ENCODE measurements around the gene RNF7.
"Not testable (repeated sequence)": the region's sequence is repeated elsewhere in the genome, so short reads cannot be mapped to it uniquely, and the experiment has no call there.

The RNF7 gene

GRCh38 chr3:141762552-141762951, 24.5 kb downstream of the RNF7 start:
- H3K9me3 Mint-ChIP-seq; H3K36me3 Mint-ChIP-seq; DNase-seq (ENCODE audit: low spot score in 2 of 2); H3K4me1 Mint-ChIP-seq; H3K4me3 Mint-ChIP-seq; H3K27ac Mint-ChIP-seq; ATAC-seq: not testable (repeated sequence)

- ATAC-seq (no peak), DNase-seq (ENCODE audit: low spot score in 2 of 2) (no peak)
- Mint-ChIP-seq H3K9me3 (no peaks in the 10 kb centered on the region), H3K36me3 (no peaks in the 10 kb centered on the region), H3K4me1 (peaks cover 6% of the 10 kb centered on the region), H3K4me3 (no peak within 1 kb of the TSS), H3K27ac (no peak within 1 kb of the TSS)
Measured at GRCh38 chr3:141763088-141763750, 25.1 kb downstream of the RNF7 start, which contains the start of gene GRK7. GRK7 (plus strand) TSS chr3:141763408; CDS start chr3:141778285, 14,877 bp downstream.

- Mint-ChIP-seq H3K9me3 (no peaks in the 10 kb centered on the region), H3K4me1 (peaks cover 6% of the 10 kb centered on the region), H3K27ac (no peak overlapping the region), H3K4me3 (no peak overlapping the region), H3K36me3 (no peaks in the 10 kb centered on the region)
- ATAC-seq, result no peak
- DNase-seq (ENCODE audit: low spot score in 2 of 2), result no peak
Measured at GRCh38 chr3:141764045-141764444, 25.9 kb downstream of the RNF7 start.

GRCh38 chr3:141764465-141764864, 26.4 kb downstream of the RNF7 start:
- Mint-ChIP-seq H3K27ac (no peak overlapping the region), H3K36me3 (no peaks in the 10 kb centered on the region), H3K4me3 (no peak overlapping the region), H3K9me3 (no peaks in the 10 kb centered on the region), H3K4me1 (peaks cover 6% of the 10 kb centered on the region)
- DNase-seq (ENCODE audit: low spot score in 2 of 2) (no peak), ATAC-seq (no peak)

GRCh38 chr3:141764986-141765385, 26.9 kb downstream of the RNF7 start:
- Mint-ChIP-seq H3K27ac (no peak overlapping the region), H3K4me1 (peaks cover 6% of the 10 kb centered on the region), H3K4me3 (no peak overlapping the region), H3K9me3 (no peaks in the 10 kb centered on the region), H3K36me3 (no peaks in the 10 kb centered on the region)
- ATAC-seq, result no peak
- DNase-seq (ENCODE audit: low spot score in 2 of 2), result no peak

GRCh38 chr3:141767066-141767465, 29.0 kb downstream of the RNF7 start:
- peak; percentile 56 for ATAC-seq
- Mint-ChIP-seq H3K4me1 (peaks cover 6% of the 10 kb centered on the region), H3K36me3 (no peaks in the 10 kb centered on the region), H3K27ac (no peak overlapping the region), H3K4me3 (no peak overlapping the region), H3K9me3 (no peaks in the 10 kb centered on the region)
- no peak for DNase-seq (ENCODE audit: low spot score in 2 of 2)

GRCh38 chr3:141769221-141769894, 31.3 kb downstream of the RNF7 start:
- ATAC-seq, result no peak
- Mint-ChIP-seq H3K9me3 (no peaks in the 10 kb centered on the region), H3K4me3 (no peak overlapping the region), H3K36me3 (no peaks in the 10 kb centered on the region), H3K27ac (no peak overlapping the region), H3K4me1 (peaks cover 6% of the 10 kb centered on the region)
- DNase-seq (ENCODE audit: low spot score in 2 of 2), result no peak

GRCh38 chr3:141773676-141774075, 35.6 kb downstream of the RNF7 start:
- Mint-ChIP-seq H3K36me3 (no peaks in the 10 kb centered on the region), H3K4me3 (no peak overlapping the region), H3K4me1 (no peaks in the 10 kb centered on the region), H3K9me3 (no peaks in the 10 kb centered on the region), H3K27ac (no peak overlapping the region)
- no peak for DNase-seq (ENCODE audit: low spot score in 2 of 2)
- no peak for ATAC-seq

- Mint-ChIP-seq H3K36me3 (no peaks in the 10 kb centered on the region), H3K4me3 (no peak overlapping the region), H3K27ac (no peak overlapping the region), H3K4me1 (no peaks in the 10 kb centered on the region), H3K9me3 (no peaks in the 10 kb centered on the region)
- ATAC-seq, result no peak
- no peak for DNase-seq (ENCODE audit: low spot score in 2 of 2)
Measured at GRCh38 chr3:141776376-141776775, 38.3 kb downstream of the RNF7 start.

GRCh38 chr3:141776885-141777284, 38.8 kb downstream of the RNF7 start:
- no peak for ATAC-seq
- H3K27ac Mint-ChIP-seq, result no peak overlapping the region
- no peak for DNase-seq (ENCODE audit: low spot score in 2 of 2)
- no peak overlapping the region for H3K4me3 Mint-ChIP-seq
- no peaks in the 10 kb centered on the region for H3K9me3 Mint-ChIP-seq
- no peaks in the 10 kb centered on the region for H3K4me1 Mint-ChIP-seq
- H3K36me3 Mint-ChIP-seq, result no peaks in the 10 kb centered on the region

- H3K27ac Mint-ChIP-seq, result no peak overlapping the region
- no peaks in the 10 kb centered on the region for H3K36me3 Mint-ChIP-seq
- no peak overlapping the region for H3K4me3 Mint-ChIP-seq
- H3K9me3 Mint-ChIP-seq, result no peaks in the 10 kb centered on the region
- ATAC-seq (no peak), DNase-seq (ENCODE audit: low spot score in 2 of 2) (no peak)
- H3K4me1 Mint-ChIP-seq, result no peaks in the 10 kb centered on the region
Measured at GRCh38 chr3:141777957-141778813, 40.1 kb downstream of the RNF7 start.

- Mint-ChIP-seq H3K9me3 (no peaks in the 10 kb centered on the region), H3K4me3 (no peak overlapping the region), H3K27ac (no peak overlapping the region), H3K4me1 (no peaks in the 10 kb centered on the region), H3K36me3 (no peaks in the 10 kb centered on the region)
- ATAC-seq (no peak), DNase-seq (ENCODE audit: low spot score in 2 of 2) (no peak)
Measured at GRCh38 chr3:141779667-141780066, 41.6 kb downstream of the RNF7 start.

- DNase-seq (ENCODE audit: low spot score in 2 of 2) (no peak), ATAC-seq (no peak)
- Mint-ChIP-seq H3K4me3 (no peak overlapping the region), H3K27ac (no peak overlapping the region), H3K36me3 (no peaks in the 10 kb centered on the region), H3K9me3 (no peaks in the 10 kb centered on the region), H3K4me1 (no peaks in the 10 kb centered on the region)
Measured at GRCh38 chr3:141782386-141782932, 44.4 kb downstream of the RNF7 start.

- Mint-ChIP-seq H3K36me3 (no peaks in the 10 kb centered on the region), H3K27ac (no peak overlapping the region), H3K4me3 (no peak overlapping the region), H3K9me3 (no peaks in the 10 kb centered on the region), H3K4me1 (no peaks in the 10 kb centered on the region)
- ATAC-seq (no peak), DNase-seq (ENCODE audit: low spot score in 2 of 2) (no peak)
Measured at GRCh38 chr3:141783632-141784031, 45.5 kb downstream of the RNF7 start.

GRCh38 chr3:141784096-141784495, 46.0 kb downstream of the RNF7 start:
- no peak for DNase-seq (ENCODE audit: low spot score in 2 of 2)
- Mint-ChIP-seq H3K4me1 (no peaks in the 10 kb centered on the region), H3K27ac (no peak overlapping the region), H3K4me3 (no peak overlapping the region), H3K9me3 (no peaks in the 10 kb centered on the region), H3K36me3 (no peaks in the 10 kb centered on the region)
- no peak for ATAC-seq
